Stimulated activated CD4-positive, alpha-beta T cell treated with anti-CD3 and anti-CD28 coated beads, TNF-alpha, amount 100 ng/mL, for 4 hours (primary cell): ENCODE data around the gene FAM168B.
"Not testable (repeated sequence)": the region's sequence is repeated elsewhere in the genome, so short reads cannot be mapped to it uniquely, and the experiment has no call there.

ENCODE experiments used
- DNase-seq, 3 experiments: peaks; one replicate each; pipeline ENCODE4 v3.0.0-alpha.2; 2020; ENCODE audit warnings: low read depth in 3 of 3

The FAM168B gene, protein sequence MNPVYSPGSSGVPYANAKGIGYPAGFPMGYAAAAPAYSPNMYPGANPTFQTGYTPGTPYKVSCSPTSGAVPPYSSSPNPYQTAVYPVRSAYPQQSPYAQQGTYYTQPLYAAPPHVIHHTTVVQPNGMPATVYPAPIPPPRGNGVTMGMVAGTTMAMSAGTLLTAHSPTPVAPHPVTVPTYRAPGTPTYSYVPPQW

GRCh38 chr2:131093006-131093695, at the start of gene FAM168B:
Gene FAM168B (minus strand): TSS chr2:131093460. CDS start chr2:131082646, 10,814 bp downstream.
- DNase-seq: peak; percentile 71 to 84 (median 71)

DNA sequence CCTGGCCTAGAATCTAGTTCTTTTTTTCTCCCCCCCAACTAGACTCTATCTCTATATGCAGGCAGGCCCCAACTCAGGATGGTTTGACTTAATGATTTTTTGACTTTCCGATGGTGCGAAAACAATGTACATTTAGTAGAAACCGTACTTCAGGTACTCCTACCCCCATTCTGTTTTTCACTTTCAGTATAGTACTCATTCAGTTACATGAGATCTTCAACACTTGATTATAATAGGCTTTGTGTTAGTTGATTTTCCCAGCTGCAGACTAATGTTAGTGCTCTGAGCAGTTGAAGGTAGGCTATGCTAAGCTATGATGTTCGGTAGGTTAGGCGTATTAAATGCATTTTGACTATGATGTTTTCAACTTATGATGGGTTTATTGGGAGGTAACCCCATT, 49.6 kb upstream of the FAM168B start:
- DNase-seq: no peak

GRCh38 chr2:131140581-131140980, 47.3 kb upstream of the FAM168B start:
- no peak for DNase-seq

DNA sequence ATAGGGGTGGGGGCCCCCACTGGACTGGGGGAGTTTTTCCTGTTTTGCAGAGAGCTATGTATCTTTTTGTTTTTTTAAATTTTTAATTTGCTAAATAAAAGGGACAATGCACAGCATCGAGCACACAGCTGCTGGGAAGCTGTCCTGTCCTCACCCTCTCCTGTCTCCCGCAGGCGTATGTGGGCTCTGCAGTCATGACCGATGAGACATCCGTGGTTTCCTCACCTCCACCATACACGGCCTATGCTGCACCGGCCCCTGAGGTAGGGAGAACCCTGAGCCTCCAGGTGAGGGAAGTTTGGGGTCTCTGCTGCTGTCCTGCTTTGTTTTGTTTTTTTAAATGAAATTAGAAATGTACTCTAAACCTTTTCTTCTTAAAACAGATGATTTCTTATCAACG, 39.5 kb upstream of the FAM168B start:
- no peak for DNase-seq

- no peak for DNase-seq
Observed at GRCh38 chr2:131130298-131130596, 37.0 kb upstream of the FAM168B start.

GRCh38 chr2:131127981-131128380, 34.7 kb upstream of the FAM168B start:
- DNase-seq: no peak

- no peak for DNase-seq
Observed at GRCh38 chr2:131127076-131127475, 33.8 kb upstream of the FAM168B start.

- no peak for DNase-seq
Observed at GRCh38 chr2:131126436-131126835, 33.2 kb upstream of the FAM168B start.

DNA sequence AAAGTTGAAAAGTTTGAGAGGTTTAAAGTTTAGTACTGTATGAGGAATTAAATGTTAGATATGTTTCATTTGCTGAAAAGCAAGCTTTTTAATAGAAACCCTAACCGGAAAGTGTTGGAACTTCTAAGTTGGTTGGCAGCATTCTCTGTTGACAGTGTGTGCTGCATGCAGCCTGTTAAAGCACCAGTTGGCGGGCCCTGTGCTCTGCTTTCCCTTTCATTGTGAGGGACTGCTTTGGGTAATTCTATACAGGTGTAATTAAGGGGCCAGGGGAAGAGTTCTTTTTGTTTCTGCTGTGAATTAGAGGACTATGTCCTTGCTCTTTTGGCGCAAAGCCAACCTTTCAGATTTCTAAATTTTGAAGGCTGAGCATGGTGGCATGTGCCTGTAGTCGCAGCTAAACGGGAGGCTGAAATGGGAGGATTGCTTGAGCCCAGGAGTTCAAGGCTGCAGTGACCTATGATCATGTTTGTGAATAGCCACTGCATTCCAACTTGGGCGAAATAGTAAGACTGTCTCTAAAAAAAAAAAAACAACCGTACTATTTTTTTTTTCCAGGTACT, 32.0 kb upstream of the FAM168B start:
- DNase-seq: no peak

DNA sequence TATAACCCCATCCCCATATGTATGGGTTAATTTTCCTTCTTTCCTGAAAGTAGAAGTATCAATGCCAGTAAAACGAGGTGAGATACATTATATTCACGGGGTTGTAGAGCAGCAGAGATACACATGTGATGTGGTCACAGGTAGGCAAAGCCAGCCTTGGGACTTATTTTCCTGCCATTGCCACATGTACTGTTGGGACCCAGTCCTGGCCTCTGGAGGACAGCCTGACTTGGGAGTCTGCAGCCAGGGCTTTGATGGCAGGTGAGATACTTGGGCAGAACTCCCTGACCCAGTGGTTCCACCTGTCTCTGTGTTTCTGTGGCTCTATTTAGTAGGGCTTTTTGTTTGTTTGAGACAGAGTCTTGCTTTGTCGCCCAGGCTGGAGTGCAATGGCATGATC, 29.9 kb upstream of the FAM168B start:
- DNase-seq: no peak

DNA sequence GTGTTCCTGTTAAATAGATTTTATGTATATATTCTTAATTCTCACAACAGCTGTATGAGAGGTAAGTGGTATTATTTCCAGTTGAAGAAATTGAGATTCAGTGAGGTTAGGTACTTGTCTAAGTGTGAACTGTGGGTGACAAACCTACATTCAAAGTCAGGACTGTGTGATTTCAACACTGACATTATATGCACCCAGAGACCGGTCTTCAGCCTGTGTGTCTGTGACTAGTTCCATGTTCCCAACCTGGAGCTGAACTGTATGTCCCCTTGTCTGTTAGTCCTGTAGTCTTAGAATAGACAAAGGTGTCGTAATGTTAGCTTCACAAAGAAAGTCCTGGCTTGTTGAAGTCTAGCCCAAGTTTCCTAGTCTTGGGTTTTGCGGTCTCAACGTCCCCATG, 29.2 kb upstream of the FAM168B start:
- DNase-seq: no peak

DNA sequence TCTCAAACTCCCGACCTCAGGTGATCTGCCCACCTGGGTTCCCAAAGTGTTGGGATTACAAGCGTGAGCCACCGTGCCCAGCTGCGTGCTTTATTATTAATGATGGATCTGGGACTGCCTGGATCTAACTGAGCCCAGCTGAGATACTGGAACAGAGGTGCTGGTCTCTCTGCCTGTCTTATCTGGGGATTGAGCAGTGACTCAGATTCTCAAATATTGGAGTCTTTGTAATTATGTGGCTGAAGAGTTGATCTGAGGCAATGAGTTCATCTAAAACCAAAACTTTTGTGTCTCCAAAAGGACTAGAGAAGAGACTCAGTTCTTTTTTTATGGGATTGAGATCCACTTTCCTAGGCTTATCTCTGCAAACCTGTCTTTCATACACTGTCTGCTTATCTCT, 28.2 kb upstream of the FAM168B start:
- DNase-seq: no peak

DNA sequence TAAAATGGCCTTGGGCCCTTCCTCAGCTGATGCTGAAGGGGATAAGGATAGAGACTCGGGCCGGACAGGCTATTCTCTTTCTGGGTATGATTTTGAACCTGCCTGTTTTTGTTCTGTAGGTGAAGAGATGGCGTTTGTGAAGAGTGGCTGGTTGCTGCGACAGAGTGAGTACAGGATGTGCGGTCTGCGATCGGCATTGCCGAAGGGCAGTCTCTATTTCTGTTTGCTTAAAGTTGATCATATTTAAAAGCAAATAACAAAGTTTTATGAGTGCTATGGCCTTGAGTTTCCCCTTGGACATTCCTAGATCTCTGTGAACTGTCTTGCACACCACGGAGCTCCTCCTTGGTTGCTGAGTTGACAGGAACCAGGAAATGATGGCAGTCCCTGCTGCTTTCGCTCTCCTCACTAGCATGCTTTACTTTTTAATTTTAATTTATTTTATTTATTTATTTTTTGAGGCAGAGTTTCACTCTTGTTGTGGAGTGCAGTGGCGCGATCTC, 27.6 kb upstream of the FAM168B start:
- DNase-seq: no peak

GRCh38 chr2:131115752-131116151, 22.5 kb upstream of the FAM168B start:
- no peak for DNase-seq

GRCh38 chr2:131114950-131115349, 21.7 kb upstream of the FAM168B start:
- DNase-seq: not testable (repeated sequence)

DNA sequence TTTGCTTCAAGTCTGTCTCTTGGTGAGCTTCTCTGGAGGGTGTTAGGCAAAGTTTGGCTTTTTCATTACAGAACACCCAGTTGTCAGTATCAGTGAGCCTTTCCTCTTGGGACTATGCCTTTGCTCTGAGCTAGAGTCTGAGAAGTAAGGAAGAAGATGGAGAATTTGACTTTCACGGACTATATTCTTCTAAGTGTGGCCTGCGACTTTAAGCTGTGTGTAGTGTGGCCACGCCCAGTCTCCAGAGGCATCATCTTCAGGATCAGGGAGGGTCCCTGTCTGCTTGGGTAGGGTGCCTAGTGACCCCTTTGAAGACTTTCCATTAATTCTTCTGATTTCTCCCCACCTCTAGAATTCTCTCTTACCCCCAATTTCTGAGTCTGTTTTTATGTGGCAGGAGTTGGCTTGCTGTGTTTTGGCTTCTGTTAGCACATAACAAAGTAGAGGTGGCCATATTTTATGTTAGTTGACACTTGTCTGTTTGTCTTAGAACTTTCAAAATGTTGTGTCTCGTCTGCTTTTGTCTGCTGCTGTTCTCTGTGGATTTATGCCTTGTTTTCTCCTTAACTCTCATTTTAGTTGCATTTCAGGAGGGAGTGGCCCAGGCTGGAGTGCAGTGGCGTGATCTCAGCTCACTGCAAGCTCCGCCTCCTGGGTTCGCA, 20.4 kb upstream of the FAM168B start:
- DNase-seq: no peak

- no peak for DNase-seq
Observed at GRCh38 chr2:131112529-131112928, 19.3 kb upstream of the FAM168B start.

DNA sequence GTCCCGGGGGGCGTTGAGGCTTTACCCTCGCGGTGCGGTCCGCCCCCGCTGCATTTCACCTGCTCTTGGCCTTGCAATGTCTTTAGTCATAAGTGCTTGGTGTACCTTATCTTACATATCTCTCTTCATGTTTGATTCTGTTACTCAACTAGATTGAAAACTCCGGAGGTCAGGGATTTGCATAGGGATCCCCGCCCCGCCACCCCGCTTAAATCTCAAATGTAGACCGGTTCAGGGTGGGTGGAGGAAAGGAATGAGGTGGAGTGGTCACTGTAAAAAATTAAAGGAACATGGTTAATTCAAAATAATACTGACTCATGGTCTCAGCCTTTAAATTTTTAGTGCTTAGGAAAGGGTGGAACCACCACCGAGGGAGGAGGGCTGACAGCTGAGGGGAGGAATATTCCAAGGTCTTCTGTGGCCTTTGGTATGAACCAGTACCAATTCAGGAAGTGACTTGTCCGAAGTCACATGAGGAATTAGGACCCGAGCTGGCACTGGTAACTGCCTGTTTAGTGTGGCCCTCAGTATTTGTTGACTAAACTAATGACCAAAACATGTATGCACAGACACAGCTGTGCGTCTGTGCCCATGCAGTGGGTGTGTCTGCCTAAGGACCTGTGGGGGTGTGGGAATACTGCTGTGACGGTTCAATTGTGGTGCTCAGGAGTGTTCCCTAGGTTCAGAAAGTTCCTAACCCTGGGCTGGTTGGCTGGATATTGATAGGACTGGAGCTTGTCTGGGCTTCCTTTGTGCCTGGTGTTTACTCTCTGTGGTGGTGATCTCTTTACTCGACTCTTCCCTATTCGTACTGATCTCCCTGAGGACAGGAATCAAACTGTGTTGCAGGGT, 12.9 kb upstream of the FAM168B start:
- DNase-seq: peak in 2 of 3 experiments; percentile 16 to 44

DNA sequence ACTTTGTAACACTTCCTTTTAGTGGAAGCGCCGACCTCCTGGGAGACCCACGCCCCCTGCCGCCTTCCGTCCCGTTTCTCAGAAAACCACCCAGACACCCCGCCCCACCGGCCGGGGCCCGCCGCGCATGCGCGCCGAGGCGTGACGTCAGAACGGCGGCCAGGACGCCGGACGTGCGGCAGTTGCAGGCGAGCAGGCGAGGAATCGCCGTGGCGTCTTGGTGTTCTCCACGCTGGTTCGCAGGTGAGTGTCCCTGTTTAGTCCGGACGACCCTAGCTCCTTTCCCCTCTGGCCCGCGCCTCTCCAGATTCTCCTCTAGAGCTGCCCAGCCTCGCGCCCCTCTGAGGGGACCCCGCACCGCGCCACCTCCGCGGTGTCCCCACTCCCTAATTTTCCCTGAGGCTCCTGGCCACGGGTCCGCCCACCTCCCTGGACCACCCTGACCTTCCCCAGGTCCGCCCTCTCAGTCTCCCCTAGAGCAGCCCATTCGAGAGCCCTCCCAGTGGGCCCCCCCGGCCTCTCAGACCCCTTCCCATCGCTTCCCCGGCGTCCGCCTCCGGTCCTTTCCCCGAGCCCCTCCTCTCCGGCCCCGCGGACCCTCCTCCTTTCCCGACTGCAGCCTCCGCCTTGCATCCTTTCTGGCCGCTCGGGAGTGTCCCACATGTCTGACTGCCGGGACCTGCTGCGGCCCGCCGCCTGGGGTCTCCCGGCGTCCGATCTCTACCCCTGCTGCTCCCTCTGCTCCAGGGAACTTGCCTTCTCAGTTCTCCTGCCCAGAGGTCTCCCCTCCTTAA, 12.1 kb upstream of the FAM168B start, which contains the start of gene PLEKHB2:
PLEKHB2 (plus strand) TSS at position 181 of the 794 bp plus-strand sequence. CDS start 15,606 bp downstream, outside the sequence.
- peak; percentile 86 to 89 (median 88) for DNase-seq

DNA sequence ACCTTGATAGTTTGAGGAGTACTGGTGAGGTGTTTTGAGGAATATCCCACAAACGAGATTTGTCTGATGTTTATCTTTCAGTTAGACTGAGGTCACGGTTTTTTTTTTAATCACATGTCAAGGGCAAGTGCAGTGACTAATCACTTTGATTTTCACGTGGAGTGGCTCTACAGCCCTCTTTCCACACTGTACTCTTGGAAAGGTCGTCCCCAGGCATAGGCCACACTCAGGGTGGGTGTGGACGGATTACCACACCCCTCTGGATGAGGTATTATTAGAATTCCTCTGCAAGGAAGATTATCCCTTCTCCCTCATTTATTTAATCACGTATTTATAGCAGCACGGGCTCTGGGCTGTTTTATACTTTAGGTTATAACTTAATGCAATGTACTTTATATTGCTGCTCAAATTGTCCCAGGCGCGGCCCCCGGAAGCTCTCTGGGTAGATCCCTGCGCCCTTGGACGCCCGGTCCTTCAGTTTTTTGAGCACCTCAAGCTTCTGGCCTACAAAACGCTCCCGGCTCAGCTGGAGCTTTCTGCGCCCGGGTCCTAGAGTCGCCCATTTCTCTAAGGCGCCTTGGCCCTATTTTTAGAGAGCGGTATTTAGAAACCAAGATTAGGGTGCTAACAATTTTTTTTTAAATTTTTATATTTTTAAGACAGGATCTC, 11.4 kb upstream of the FAM168B start:
- peak; percentile 29 to 32 (median 31) for DNase-seq
